Measurements from ENCODE around the gene DIPK1B.

Gene DIPK1B

DNA sequence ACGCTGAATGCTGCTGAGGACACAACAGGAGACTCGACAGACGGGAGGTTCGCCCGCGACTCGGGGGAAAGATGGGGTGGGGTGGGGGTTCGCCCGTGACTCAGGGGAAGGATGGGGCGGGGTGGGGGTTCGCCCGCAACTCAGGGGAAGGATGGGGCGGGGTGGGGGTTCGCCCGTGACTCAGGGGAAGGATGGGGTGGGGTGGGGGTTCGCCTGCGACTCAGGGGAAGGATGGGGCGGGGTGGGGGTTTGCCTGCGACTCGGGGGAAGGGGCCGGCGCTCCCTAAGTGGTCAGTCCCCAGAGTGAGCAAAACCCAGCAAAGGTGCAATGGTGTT lies 33.8 kb downstream of the DIPK1B start:
- peaks cover 12% of the 10 kb centered on the region for H3K27me3 ChIP-seq (ENCODE audit: low read depth, low read length)
- no peak overlapping the region for H3K4me3 ChIP-seq (ENCODE audit: low read depth in 1 of 2, low read length in 2 of 2)
- no peaks in the 10 kb centered on the region for H3K9me3 ChIP-seq (ENCODE audit: control insufficient read depth in 1 of 2, low read length in 2 of 2)
- no peaks in the 10 kb centered on the region for H3K36me3 ChIP-seq (ENCODE audit: control insufficient read depth in 1 of 2, insufficient read depth in 2 of 2, low read length in 2 of 2)
- H3K4me1 ChIP-seq (ENCODE audit: control insufficient read depth in 1 of 2, insufficient read depth in 2 of 2, low read length in 2 of 2) = peaks cover 0 to 19% of the 10 kb centered on the region in 2 donors
- H3K27ac ChIP-seq (ENCODE audit: low read length) = no peak overlapping the region

DNA sequence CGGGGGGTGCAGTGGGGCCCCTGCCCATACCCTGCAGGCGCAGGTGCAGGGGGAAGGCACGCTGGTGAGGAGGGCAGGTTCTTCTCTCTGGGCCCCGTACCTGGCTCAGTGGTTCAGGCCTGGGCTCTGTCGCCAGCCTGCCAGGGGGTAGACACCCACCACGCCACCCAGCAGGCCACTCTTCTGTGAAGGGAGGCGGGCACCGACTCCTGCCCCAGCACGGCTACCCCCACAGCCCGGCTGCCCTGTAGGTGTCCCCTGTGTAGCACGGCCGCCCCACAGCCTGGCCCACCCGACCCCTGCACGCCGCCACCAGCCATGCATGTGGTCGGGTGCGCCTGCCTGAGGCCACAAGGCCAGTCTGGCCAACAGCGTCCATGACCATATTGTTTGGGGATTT lies 34.2 kb downstream of the DIPK1B start:
- Histone ChIP-seq H3K4me1 (ENCODE audit: control insufficient read depth in 1 of 2, insufficient read depth in 2 of 2, low read length in 2 of 2) (peaks cover 0 to 14% of the 10 kb centered on the region in 2 donors), H3K9me3 (ENCODE audit: control insufficient read depth in 1 of 2, low read length in 2 of 2) (peaks cover 0 to 3% of the 10 kb centered on the region in 2 donors), H3K27ac (ENCODE audit: low read length) (no peak overlapping the region), H3K4me3 (ENCODE audit: low read depth in 1 of 2, low read length in 2 of 2) (no peak overlapping the region), H3K27me3 (ENCODE audit: low read depth, low read length) (peaks cover 8% of the 10 kb centered on the region), H3K36me3 (ENCODE audit: control insufficient read depth in 1 of 2, insufficient read depth in 2 of 2, low read length in 2 of 2) (no peaks in the 10 kb centered on the region)

DNA sequence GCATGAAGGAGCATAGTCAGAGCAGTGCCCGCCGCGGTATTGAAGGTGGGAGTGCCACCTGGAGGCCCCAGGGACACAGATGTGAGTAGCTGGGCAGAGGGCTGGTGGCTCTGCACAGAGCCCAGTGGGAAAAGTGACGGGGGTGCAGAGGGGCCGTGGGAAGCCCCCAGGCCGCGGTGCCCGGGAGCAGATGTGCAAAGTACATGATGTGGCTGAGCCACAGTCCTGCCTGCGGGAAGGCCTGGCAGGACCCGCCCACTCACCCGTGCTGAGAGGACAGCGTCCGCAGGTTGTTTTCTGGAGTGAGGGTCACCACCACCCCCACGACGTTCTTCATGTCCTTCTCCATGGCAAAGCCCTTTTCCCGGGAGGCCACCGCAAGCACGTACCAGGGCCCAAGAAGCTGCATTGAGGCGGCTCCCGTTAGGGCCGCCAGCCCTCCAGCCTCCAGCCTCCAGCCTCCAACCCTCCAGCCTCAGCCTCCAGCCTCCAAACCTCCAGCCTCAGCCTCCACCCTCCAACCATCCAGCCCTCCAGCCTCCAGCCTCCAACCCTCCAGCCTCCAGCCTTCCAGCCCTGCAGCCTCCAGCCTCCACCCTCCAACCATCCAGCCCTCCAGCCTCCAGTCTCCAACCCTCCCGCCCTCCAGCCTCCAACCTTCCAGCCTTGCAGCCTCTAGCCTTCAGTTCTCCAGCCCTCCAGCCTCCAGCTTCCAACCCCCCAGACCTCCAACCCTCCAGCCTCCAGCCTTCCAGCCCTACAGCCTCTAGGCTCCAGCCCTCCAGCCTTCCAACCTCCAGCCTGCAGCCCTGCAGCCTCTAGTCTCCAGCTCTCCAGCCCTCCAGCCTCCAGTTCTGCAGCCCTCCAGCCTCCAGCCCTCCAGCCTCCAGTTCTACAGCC lies 35.0 kb downstream of the DIPK1B start:
- peaks cover 0 to 6% of the 10 kb centered on the region in 2 donors for H3K4me1 ChIP-seq (ENCODE audit: control insufficient read depth in 1 of 2, insufficient read depth in 2 of 2, low read length in 2 of 2)
- no peak overlapping the region for H3K4me3 ChIP-seq (ENCODE audit: low read depth in 1 of 2, low read length in 2 of 2)
- no peak overlapping the region for H3K27ac ChIP-seq (ENCODE audit: low read length)
- H3K27me3 ChIP-seq (ENCODE audit: low read depth, low read length) = no peaks in the 10 kb centered on the region
- H3K36me3 ChIP-seq (ENCODE audit: control insufficient read depth in 1 of 2, insufficient read depth in 2 of 2, low read length in 2 of 2) = no peaks in the 10 kb centered on the region
- peaks cover 0 to 10% of the 10 kb centered on the region in 2 donors for H3K9me3 ChIP-seq (ENCODE audit: control insufficient read depth in 1 of 2, low read length in 2 of 2)

DNA sequence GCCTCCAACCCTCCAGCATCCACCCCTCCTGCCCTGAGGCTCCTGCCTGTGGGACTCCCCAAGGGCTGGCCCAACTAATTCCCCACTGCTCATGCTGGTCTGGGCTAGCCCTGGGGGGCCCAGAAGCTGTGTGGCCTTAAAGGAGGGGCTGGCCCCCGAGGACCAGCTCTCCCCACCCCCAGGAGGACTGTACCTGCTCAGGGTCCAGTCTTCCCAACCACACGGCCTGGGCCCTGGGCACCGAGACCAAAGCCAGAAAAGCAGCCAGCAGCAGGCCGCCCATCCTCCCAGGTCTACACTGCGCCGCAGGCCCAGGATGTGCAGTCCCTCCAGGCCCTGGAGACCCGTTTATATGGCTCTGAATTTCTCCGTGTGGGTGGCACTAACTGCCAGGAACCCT lies 35.8 kb downstream of the DIPK1B start, which contains the start of gene LCN6:
LCN6 (minus strand) TSS at position 325 of the 400 bp plus-strand sequence; CDS start at position 283, 42 bp downstream.
- H3K27ac ChIP-seq (ENCODE audit: low read length) = no peak within 1 kb of the TSS

DNA sequence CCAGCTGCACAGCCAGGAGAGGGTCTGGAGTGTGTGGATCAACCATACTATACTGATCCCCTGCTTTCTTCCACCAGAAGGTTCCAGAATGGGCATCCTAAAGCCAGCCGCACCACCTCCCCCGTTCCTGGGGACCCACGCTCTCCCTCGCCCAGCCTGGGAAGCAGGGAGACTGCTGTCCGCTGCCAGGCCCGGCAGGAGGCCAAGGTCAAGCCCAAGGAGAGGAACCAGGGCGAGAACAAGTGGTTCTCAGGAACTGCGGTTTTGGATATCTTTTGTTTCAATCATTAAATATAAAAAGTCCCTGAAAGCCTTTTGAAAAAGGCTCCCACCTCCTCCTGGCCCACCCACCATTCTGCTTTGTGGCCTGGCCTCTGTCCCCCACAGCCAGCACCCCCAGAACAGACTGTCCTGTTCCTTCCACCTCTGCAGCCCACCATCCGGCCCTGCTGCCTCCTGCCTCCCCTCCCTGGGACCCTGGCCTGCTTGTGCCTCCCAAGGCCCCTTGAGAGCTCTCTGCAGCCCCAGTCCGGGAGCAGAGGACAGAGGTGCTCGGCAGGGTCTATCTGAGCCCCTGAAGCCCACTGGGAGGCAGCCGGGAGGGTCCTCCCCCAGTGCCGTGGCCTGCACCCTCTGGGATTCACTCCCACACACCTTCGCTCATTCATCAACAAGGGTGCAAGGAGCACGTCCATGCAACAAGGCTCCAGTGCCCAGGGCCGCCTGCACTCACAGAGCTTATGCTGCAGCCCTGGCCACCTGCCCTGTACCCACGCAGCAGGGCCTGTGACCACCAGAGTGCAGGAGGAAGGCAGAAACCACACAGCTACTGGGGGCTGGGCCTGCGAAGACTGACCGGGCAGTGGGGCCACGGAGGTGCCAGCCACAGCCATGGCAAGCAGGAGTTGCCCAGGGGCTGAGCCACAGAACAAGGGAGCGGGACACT lies 36.6 kb downstream of the DIPK1B start:
- Histone ChIP-seq H3K27ac (ENCODE audit: low read length) (no peak overlapping the region), H3K27me3 (ENCODE audit: low read depth, low read length) (no peaks in the 10 kb centered on the region), H3K4me3 (ENCODE audit: low read depth in 1 of 2, low read length in 2 of 2) (no peak overlapping the region), H3K36me3 (ENCODE audit: control insufficient read depth in 1 of 2, insufficient read depth in 2 of 2, low read length in 2 of 2) (no peaks in the 10 kb centered on the region), H3K4me1 (ENCODE audit: control insufficient read depth in 1 of 2, insufficient read depth in 2 of 2, low read length in 2 of 2) (peaks cover 0 to 4% of the 10 kb centered on the region in 2 donors), H3K9me3 (ENCODE audit: control insufficient read depth in 1 of 2, low read length in 2 of 2) (peaks cover 0 to 10% of the 10 kb centered on the region in 2 donors)

More for the DNA sequence above, 35.8 kb downstream of the DIPK1B start, which contains the start of gene LCN6:
- peaks cover 0 to 10% of the 10 kb centered on the region in 2 donors for H3K9me3 ChIP-seq (ENCODE audit: control insufficient read depth in 1 of 2, low read length in 2 of 2)
- H3K27me3 ChIP-seq (ENCODE audit: low read depth, low read length) = no peaks in the 10 kb centered on the region
- H3K36me3 ChIP-seq (ENCODE audit: control insufficient read depth in 1 of 2, insufficient read depth in 2 of 2, low read length in 2 of 2) = no peaks in the 10 kb centered on the region
- H3K4me1 ChIP-seq (ENCODE audit: control insufficient read depth in 1 of 2, insufficient read depth in 2 of 2, low read length in 2 of 2) = peaks cover 0 to 4% of the 10 kb centered on the region in 2 donors
- H3K4me3 ChIP-seq (ENCODE audit: low read depth in 1 of 2, low read length in 2 of 2) = no peak within 1 kb of the TSS

DNA sequence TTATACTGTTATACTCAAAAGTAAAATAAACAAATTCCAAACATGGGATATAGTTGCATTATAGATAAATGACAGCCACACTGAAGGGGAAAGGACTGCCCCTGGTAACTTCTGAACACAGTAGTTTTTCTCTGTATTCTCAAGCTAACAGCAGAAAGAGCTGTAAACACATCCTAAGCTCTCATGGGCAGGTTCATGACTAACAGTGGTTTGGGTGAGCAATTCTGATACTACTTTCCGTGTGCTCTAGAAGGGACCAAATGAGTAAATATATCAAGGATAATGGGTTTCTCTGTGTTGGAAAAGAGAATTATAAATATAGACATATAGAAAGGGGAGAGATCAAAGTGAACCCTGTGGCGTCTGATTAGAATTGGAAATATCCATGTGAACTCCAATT lies 38.2 kb downstream of the DIPK1B start:
- Histone ChIP-seq H3K27ac (ENCODE audit: low read length) (no peak overlapping the region), H3K4me1 (ENCODE audit: control insufficient read depth in 1 of 2, insufficient read depth in 2 of 2, low read length in 2 of 2) (peaks cover 0 to 4% of the 10 kb centered on the region in 2 donors), H3K27me3 (ENCODE audit: low read depth, low read length) (no peaks in the 10 kb centered on the region)

DNA sequence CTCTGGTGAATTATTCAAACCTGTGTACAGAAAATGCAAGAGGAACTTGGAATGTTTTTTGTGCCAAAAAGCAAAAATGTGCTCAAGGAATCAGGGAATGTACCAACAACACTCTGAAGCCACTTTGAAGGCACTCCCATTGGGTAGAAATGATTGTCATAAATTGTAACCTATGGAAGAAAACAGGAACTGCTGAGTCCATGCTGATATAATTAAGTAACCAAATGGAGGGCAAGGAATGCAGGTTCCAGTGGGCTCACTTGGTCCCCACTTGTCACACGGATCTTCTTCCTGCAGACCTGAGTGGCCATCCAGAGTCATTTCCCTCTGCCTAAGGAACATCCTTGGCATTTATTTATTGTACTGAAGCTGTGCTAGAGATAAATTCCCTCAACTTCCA lies 38.9 kb downstream of the DIPK1B start:
- Histone ChIP-seq H3K36me3 (ENCODE audit: control insufficient read depth in 1 of 2, insufficient read depth in 2 of 2, low read length in 2 of 2) (no peaks in the 10 kb centered on the region), H3K9me3 (ENCODE audit: control insufficient read depth in 1 of 2, low read length in 2 of 2) (peaks cover 0 to 14% of the 10 kb centered on the region in 2 donors), H3K4me1 (ENCODE audit: control insufficient read depth in 1 of 2, insufficient read depth in 2 of 2, low read length in 2 of 2) (peaks cover 0 to 4% of the 10 kb centered on the region in 2 donors), H3K27ac (ENCODE audit: low read length) (no peak overlapping the region), H3K4me3 (ENCODE audit: low read depth in 1 of 2, low read length in 2 of 2) (no peak overlapping the region), H3K27me3 (ENCODE audit: low read depth, low read length) (no peaks in the 10 kb centered on the region)

More for the DNA sequence above, 38.2 kb downstream of the DIPK1B start:
- Histone ChIP-seq H3K4me3 (ENCODE audit: low read depth in 1 of 2, low read length in 2 of 2) (no peak overlapping the region), H3K9me3 (ENCODE audit: control insufficient read depth in 1 of 2, low read length in 2 of 2) (peaks cover 0 to 12% of the 10 kb centered on the region in 2 donors), H3K36me3 (ENCODE audit: control insufficient read depth in 1 of 2, insufficient read depth in 2 of 2, low read length in 2 of 2) (no peaks in the 10 kb centered on the region)

DNA sequence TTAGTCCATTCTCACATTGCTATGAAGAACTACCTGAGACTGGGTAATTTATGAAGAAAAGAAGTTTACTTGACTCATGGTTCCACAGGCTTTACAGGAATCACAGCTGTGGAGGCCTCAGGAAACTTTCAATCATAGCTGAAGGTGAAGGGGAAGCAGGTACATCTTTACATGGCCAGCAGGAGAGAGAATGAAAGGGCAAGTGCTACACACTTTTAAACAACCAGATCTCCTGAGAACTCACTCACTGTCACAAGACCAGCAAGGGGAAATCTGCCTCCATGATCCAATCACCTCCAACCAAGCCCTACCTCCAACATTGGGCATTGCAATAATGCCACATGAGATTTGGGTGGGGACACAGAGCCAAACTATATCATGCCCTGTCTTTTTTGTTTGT lies 39.4 kb downstream of the DIPK1B start:
- Histone ChIP-seq H3K27ac (ENCODE audit: low read length) (no peak overlapping the region), H3K27me3 (ENCODE audit: low read depth, low read length) (no peaks in the 10 kb centered on the region), H3K36me3 (ENCODE audit: control insufficient read depth in 1 of 2, insufficient read depth in 2 of 2, low read length in 2 of 2) (no peaks in the 10 kb centered on the region), H3K4me3 (ENCODE audit: low read depth in 1 of 2, low read length in 2 of 2) (no peak overlapping the region), H3K4me1 (ENCODE audit: control insufficient read depth in 1 of 2, insufficient read depth in 2 of 2, low read length in 2 of 2) (peaks cover 0 to 4% of the 10 kb centered on the region in 2 donors), H3K9me3 (ENCODE audit: control insufficient read depth in 1 of 2, low read length in 2 of 2) (peaks cover 0 to 14% of the 10 kb centered on the region in 2 donors)

DNA sequence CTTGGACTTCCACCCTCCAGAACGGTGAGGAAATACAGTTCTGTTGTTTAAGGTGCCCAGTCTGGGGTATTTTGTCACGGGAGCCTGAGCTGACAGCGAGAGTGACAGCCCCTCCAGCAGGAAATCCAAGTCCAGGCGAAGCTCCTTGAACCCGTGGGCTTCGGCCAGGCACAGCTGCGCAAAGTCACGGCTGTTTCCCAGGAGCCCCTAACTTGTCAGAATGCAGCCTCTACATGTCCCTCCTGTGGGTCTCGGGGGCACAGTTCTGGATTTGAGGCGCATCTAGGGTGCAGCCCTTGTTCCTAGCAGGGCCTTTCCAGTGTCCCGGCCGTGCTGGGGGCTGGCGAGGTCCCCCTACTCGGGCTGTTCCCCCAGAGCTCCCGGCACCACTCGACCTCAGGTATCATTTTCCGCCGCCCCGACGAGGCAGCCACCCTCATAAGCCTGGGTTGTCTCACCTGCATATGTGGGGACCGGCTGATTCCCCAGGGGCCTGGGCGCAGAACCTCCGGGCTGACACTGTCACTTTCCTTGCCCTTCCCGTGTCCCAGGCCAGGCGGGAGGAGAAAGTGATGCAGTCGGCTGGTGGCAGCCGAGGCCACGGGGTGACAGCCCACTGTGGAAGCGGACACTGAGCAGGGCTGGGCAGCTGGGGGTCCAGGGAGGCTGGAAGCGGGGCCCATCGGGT lies 41.1 kb downstream of the DIPK1B start:
- H3K4me3 ChIP-seq (ENCODE audit: low read depth in 1 of 2, low read length in 2 of 2) = no peak overlapping the region
- no peak overlapping the region for H3K27ac ChIP-seq (ENCODE audit: low read length)

DNA sequence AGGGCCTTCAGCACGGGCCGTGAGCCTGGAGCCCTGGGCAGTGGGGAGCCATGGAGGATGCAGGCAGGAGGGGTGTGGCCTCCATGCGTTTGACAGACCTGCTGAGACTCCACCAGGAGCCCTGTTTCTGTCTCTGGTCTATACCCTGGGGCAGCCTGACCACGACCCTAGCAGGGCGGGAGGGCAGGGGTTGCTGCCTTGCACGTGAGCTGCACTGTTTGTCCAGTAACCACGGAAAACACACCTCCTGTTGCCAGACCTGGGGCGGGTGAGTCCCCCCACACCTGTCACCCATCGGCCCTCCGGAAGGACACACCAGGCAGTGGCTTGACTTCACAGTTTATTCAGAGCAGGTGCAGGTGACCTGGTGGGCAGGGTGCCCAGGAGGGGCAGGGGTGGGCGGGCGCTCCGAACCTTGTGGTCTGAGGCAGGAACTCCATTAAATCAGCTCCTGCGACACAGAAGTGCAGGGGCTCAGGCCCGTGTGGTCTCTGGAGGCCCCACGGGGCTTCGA lies 41.7 kb downstream of the DIPK1B start:
- peaks cover 0 to 14% of the 10 kb centered on the region in 2 donors for H3K9me3 ChIP-seq (ENCODE audit: control insufficient read depth in 1 of 2, low read length in 2 of 2)
- no peaks in the 10 kb centered on the region for H3K27me3 ChIP-seq (ENCODE audit: low read depth, low read length)
- no peak overlapping the region for H3K27ac ChIP-seq (ENCODE audit: low read length)
- peaks cover 0 to 4% of the 10 kb centered on the region in 2 donors for H3K4me1 ChIP-seq (ENCODE audit: control insufficient read depth in 1 of 2, insufficient read depth in 2 of 2, low read length in 2 of 2)
- no peaks in the 10 kb centered on the region for H3K36me3 ChIP-seq (ENCODE audit: control insufficient read depth in 1 of 2, insufficient read depth in 2 of 2, low read length in 2 of 2)
- no peak overlapping the region for H3K4me3 ChIP-seq (ENCODE audit: low read depth in 1 of 2, low read length in 2 of 2)

More for the DNA sequence above, 41.1 kb downstream of the DIPK1B start:
- Histone ChIP-seq H3K27me3 (ENCODE audit: low read depth, low read length) (no peaks in the 10 kb centered on the region), H3K9me3 (ENCODE audit: control insufficient read depth in 1 of 2, low read length in 2 of 2) (peaks cover 0 to 14% of the 10 kb centered on the region in 2 donors), H3K36me3 (ENCODE audit: control insufficient read depth in 1 of 2, insufficient read depth in 2 of 2, low read length in 2 of 2) (no peaks in the 10 kb centered on the region), H3K4me1 (ENCODE audit: control insufficient read depth in 1 of 2, insufficient read depth in 2 of 2, low read length in 2 of 2) (peaks cover 0 to 4% of the 10 kb centered on the region in 2 donors)
